GM20431 (cell line): ENCODE data around the gene PPT2.
"Not testable (repeated sequence)": the region's sequence is repeated elsewhere in the genome, so short reads cannot be mapped to it uniquely, and the experiment has no call there.

Experiments
- in situ Hi-C: fragments of 300-500 bp; cut with MseI, MboI; formaldehyde crosslinking; loops from one replicate; pipeline ENCODE4 v1.15.0; 2020; ENCODE audit warnings: low sequenced_read_pairs; ENCODE audit not compliant: unreplicated experiment

Gene PPT2

GRCh38 chr6:32175322-32175710 lies 21.4 kb downstream of the PPT2 start:
- in situ Hi-C loops, result no loop called here

- in situ Hi-C loops, result no loop called here
Observed at GRCh38 chr6:32175711-32176475, 22.0 kb downstream of the PPT2 start, which contains the start of gene AGPAT1. Gene AGPAT1 (minus strand): TSS chr6:32176084. CDS start chr6:32171496, 4,588 bp downstream.

GRCh38 chr6:32176476-32177182 lies 22.7 kb downstream of the PPT2 start:
- in situ Hi-C loops, result no loop called here

- in situ Hi-C loops, result no loop called here
Observed at GRCh38 chr6:32177183-32177787, 23.3 kb downstream of the PPT2 start.

- in situ Hi-C loops, result no loop called here
Observed at GRCh38 chr6:32177788-32178546, 24.0 kb downstream of the PPT2 start, which contains the start of gene RNF5. Gene RNF5 (plus strand): TSS chr6:32178405. CDS start chr6:32178512, 107 bp downstream.

GRCh38 chr6:32178547-32179440 lies 24.9 kb downstream of the PPT2 start:
- in situ Hi-C loops, result no loop called here

- in situ Hi-C loops, result no loop called here
Observed at GRCh38 chr6:32179766-32180405, 25.9 kb downstream of the PPT2 start.

GRCh38 chr6:32181148-32181702 lies 27.3 kb downstream of the PPT2 start:
- in situ Hi-C loops, result no loop called here

GRCh38 chr6:32181915-32182529 lies 28.1 kb downstream of the PPT2 start:
- in situ Hi-C loops, result no loop called here

- in situ Hi-C loops, result no loop called here
Observed at GRCh38 chr6:32182555-32182981, 28.6 kb downstream of the PPT2 start.

GRCh38 chr6:32183030-32183429 lies 29.1 kb downstream of the PPT2 start:
- in situ Hi-C loops, result no loop called here

- in situ Hi-C loops, result no loop called here
Observed at GRCh38 chr6:32183483-32184083, 29.6 kb downstream of the PPT2 start.

GRCh38 chr6:32184084-32184640 lies 30.2 kb downstream of the PPT2 start, which contains the start of gene AGER:
Gene AGER (minus strand): TSS chr6:32184253. CDS start chr6:32184222, 31 bp downstream.
- in situ Hi-C loops, result no loop called here

GRCh38 chr6:32185681-32186131 lies 31.8 kb downstream of the PPT2 start:
- in situ Hi-C loops, result not testable (repeated sequence)

- in situ Hi-C loops, result not testable (repeated sequence)
Observed at GRCh38 chr6:32186151-32186840, 32.4 kb downstream of the PPT2 start.

- in situ Hi-C loops, result no loop called here
Observed at GRCh38 chr6:32187009-32187709, 33.2 kb downstream of the PPT2 start.
